8988T (cell line): ENCODE measurements around the gene PRRT1B.
A peak's percentile ranks its signal among the peaks of the same experiment; 100 is the strongest.

Experiments used
- DNase-seq: peaks from one replicate; pipeline ENCODE4 v3.0.0; 2011

The PRRT1B gene

DNA sequence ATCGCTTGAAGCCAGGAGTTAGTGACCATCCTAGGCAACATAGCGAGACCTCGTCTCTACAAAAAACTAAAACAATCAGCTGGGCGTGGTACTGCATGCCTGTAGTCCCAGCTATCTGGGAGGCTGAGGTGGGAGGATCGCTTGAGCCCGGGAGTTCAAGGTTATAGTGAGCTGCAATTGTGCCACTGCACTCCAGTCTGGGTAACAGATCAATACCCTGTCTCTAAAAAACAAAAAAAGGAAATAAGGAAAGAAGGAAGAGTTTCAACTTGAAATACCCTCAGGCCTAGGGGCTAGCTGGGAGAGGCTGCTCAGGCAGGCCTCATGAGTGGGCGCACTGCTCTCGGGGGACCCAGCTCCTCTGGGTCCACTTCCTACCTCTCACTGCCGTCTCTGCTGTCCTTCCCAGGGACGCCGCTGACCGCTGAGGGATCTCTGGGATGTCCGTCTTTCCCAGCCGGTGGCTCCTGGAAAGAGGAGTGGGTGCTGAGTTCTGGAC lies 56.4 kb downstream of the PRRT1B start:
- DNase-seq, result no peak

DNA sequence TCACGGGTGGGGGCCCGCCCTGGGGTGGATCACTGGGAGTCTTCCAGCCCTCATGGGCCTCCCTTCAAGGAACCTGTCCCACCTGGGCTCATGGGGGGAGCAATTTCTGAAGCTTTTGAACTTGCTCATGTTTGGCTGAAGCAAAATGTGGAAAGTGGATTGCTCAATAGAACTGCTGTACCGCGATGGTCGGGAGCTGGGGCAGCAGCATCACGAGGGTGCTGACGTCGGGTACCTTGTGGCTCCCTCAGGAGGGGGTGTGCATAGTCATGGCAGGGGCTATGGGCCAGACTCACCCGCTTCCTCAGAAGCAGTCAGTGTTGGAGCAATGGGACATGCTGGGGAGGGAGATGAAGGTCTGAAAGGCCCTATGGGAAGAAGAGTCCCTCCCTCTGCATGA lies 57.9 kb downstream of the PRRT1B start:
- DNase-seq, result no peak

DNA sequence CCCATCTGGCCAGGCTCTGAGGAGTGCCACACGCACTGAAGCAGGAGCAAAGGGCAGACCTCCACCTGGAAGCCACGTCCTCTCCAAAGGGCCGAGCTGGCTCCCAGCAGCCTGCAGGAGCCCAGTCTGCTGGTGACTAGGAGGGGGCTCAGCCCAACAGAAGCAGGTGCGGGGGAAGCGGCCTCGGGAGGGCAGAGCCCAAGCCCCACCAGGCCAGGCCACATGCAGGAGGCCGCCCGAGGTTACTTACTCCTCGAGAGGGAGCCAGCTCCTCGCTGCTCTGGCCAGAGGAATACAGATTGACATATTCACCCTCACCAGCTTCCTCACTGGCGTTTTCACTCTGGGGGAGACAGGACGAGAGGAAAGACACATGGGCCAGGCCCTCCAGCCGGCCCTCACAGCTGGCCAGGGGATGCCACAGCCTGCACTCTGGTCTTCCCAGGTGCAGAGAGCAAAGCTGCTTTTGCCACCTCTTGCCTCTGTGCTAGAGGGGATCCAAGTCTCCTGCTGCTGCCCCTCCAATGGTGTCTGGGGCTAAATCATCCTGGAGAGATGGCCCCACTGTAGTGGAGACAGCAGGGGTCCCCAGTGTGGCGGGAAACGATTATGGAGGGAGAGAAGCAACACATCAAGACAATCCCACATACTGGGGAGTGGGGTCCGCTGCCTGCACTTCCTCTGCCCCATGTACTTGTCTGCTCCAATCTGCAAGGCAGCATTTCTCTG lies 58.6 kb downstream of the PRRT1B start:
- no peak for DNase-seq

DNA sequence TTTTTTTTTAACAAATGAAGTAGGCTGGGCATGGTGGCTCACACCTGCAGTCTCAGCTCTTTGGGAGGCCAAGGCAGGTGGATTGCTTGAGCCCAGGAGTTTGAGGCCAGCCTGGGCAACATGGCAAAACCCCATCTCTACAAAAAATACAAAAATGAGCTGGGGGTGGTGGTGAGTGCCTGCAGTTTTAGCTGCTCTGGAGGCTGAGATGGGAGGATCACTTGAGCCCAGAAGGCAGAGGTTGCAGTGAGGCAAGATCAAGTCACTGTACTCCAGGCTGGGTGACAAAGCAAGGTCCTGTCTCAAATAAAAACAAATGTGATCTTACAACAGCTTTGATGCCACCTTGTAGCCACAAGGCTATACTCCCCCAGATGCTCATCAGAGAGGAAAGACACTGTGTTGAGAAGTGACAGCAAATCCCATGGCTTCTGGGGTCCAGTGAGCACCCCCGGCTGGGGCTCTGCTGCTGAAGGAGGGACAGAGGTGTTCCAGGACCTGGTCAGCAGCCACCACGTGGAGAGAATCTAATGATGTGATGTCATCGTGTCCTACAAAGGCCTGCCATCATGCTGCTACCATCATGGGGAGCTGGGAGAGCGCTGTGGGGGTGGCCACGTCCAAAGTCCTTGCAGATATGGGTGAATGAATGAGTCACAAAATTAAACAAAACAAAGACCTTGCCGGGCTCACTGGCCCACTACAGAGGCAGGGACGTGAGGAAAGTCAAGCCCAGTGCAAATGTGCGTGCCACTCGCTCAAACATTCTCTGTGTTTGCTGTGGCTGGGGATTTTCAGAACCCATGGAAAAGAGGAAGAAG lies 60.7 kb downstream of the PRRT1B start:
- no peak for DNase-seq

DNA sequence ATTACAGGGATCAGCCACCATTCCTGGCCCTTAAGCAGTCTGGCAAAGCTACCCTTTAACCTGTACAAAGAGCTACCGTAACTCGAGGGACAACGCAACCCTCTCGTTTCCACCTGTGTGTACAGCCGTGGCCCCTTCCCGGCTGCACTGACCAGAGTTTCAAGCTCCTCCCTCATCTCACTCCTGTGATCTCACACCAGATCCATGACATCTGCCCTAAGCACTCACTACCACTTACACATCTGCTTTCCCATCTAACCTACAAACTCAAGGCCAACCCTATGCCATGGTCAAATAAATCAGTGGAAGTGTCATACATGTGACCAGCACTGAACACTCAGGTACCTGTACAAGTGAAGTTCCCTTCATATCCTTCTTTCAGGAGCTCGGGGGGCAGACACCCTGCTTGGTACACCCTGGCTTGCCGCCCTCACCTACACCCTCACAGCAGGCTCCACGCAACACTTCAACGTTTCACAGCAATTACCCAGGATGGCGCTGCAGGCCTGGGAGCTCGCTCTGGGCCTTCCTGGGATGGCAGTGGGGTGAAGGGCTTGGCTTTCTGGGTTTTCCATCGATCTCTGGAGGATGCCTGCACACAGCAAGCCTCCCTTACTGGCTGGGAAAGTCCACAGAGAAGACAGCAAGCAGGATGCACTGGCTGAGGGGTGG lies 61.7 kb downstream of the PRRT1B start:
- DNase-seq, result no peak

DNA sequence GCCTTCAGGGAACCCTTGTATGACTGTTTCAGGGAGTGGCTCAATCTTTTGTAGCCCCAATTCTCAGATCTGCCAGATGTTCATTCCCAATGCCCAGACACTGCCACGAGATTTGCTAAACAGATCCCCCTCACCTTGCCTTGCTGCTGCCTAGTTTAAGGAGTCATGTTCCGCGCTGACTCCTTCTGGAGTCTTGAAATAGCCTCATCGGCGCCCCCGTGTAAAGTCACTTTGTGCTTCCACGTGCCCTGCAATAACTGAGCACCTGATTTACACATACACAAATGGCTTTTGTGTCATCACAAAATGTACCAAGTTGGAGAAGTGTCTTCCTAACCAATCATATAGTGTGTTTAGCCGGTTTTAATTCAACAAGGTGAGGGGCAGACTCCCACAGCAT lies 62.3 kb downstream of the PRRT1B start:
- no peak for DNase-seq

DNA sequence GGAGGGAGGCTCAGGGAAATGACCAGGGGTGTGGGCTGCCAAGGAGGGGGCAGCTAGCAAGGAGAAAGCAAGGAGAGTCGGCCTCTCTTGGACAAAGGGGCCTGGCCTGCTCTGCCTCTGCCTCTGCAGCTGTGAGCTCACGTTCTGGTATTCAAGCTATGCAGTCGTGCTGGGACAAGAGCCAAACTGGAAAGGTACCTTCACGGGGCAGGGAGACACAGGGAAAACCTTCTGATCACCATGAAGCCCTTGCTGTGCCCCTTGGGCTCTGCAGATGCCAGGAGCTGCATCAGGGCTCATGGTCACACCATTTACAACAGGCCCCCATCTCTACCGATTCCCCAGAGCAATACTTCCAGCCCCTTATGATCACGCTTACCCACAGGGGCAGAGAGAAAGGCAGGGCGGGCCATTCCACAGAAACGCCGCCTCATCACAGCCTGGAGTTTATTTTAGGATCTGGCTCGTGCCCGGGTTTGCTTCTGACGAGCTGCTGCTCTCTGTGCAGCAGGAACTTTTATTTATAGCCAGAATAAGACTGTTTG lies 63.2 kb downstream of the PRRT1B start:
- peak; percentile 91 for DNase-seq
